Measurements from ENCODE around the gene KHDC4.

KHDC4 gene

GRCh38 chr1:155880251-155880650 lies 54.0 kb downstream of the KHDC4 start:
- no peak for FAIRE-seq
- no peak for DNase-seq (ENCODE audit: insufficient read length, low spot score)

- DNase-seq (ENCODE audit: insufficient read length, low spot score) (no peak), FAIRE-seq (no peak)
Measured at GRCh38 chr1:155877945-155878344, 56.3 kb downstream of the KHDC4 start.

- DNase-seq (ENCODE audit: insufficient read length, low spot score), result no peak
- FAIRE-seq, result no peak
Measured at GRCh38 chr1:155873860-155874259, 60.4 kb downstream of the KHDC4 start.

GRCh38 chr1:155872527-155872926 lies 61.7 kb downstream of the KHDC4 start:
- DNase-seq (ENCODE audit: insufficient read length, low spot score) (no peak), FAIRE-seq (no peak)

- FAIRE-seq (no peak), DNase-seq (ENCODE audit: insufficient read length, low spot score) (no peak)
Measured at GRCh38 chr1:155871390-155871789, 62.8 kb downstream of the KHDC4 start.

GRCh38 chr1:155867766-155868165 lies 66.4 kb downstream of the KHDC4 start:
- no peak for DNase-seq (ENCODE audit: insufficient read length, low spot score)

GRCh38 chr1:155864393-155864792 lies 69.8 kb downstream of the KHDC4 start:
- DNase-seq (ENCODE audit: insufficient read length, low spot score), result no peak
- FAIRE-seq, result no peak

More at GRCh38 chr1:155867766-155868165, 66.4 kb downstream of the KHDC4 start:
- no peak for FAIRE-seq

All from GM19239 (cell line).